ENCODE data around the gene DLEC1.
"Not testable (repeated sequence)": the region's sequence is repeated elsewhere in the genome, so short reads cannot be mapped to it uniquely, and the experiment has no call there.

DLEC1 gene

GRCh38 chr3:38127611-38128302 is 88.7 kb downstream of the DLEC1 start:
- DNase-seq: no peak

- no peak for DNase-seq
Observed at GRCh38 chr3:38128303-38128655, 89.3 kb downstream of the DLEC1 start.

- DNase-seq: no peak
Observed at GRCh38 chr3:38129058-38129457, 90.0 kb downstream of the DLEC1 start.

DNA sequence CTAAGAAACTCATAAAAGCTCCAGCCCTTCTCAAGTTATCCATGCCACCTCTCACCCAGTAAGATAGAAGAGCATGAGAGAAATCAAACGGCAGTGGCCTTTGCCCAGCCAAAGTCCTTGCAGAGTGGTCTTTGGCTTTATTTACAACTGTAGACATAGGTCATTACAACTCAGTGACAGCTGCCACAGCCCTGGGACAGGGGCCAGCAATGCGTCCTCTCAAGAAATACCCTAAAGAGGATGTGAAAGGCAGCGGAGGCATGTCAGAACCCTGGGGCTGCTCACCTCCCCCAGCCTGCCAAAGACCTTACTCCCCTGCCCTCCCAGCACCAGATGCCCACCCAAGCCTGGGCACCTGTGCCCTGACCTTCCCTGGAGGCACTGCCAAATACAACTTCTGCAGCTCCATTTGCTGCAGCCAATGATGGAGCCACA is 91.6 kb downstream of the DLEC1 start:
- no peak for DNase-seq

GRCh38 chr3:38131621-38132369 is 92.8 kb downstream of the DLEC1 start:
- DNase-seq: peak; percentile 78

GRCh38 chr3:38133209-38133556 is 94.2 kb downstream of the DLEC1 start:
- no peak for DNase-seq

DNA sequence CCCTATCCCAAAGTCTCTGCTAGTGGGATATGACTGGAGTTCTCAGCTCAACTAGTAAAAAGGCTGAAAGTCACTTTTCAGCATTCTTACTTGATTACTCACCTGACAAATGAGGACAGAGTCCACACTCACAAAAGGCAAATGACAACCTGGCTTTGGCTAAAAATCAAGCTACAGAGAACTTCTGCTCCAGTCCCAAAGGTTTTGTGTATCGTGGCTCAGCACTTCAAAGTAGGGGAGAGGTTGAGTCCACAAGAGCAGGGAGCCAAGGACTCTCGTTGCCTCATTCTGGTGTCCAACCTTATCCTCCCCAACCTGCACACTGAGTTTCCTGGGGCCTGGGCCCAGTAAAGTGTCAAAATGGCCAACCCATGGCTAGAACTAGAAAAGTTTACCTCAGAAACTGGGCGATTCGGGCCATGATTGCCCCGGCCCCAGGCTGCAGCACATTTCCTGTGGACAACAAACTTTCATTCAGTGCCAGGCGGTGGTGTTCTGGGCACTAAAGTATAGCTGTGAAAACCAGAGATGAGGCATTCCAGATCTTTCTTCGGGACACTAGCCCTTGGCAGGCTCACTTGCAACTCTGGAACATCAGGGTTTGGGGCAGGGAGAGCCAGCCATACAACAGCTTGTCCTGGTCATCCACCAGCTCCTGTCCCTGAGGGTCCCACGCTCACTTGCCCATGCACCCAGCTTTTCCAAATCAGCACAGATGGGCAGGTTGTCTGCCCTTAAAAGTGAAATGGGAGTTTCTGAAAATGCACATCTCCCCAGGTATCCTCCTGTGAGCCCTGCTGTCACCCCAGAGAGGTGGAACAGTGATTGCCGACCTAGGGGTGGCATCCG is 94.8 kb downstream of the DLEC1 start:
- DNase-seq: no peak

DNA sequence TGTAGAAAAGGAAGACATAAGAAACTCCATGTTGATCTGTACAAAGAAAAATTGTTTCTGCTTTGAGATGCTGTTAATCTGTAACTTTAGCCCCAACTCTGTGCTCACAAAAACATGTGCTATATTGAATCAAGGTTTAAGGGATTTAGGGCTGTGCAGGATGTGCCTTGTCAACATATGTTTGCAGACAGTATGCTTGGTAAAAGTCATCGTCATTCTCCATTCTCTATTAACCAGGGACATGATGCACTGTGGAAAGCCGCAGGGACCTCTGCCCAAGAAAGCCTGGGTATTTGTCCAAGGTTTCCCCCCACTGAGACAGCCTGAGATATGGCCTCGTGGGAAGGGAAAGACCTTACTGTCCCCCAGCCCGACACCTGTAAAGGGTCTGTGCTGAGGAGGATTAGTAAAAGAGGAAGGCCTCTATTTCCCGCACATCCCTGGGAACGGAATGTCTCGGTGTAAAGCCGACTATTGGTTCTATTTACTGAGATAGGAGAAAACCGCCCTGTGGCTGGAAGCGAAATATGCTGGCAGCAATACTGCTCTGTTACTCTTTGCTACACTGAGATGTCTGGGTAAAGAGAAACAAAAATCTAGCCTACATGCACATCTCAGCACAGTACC is 95.6 kb downstream of the DLEC1 start:
- DNase-seq: not testable (repeated sequence)

GRCh38 chr3:38135621-38136277 is 96.7 kb downstream of the DLEC1 start:
- DNase-seq: peak; percentile 55

DNA sequence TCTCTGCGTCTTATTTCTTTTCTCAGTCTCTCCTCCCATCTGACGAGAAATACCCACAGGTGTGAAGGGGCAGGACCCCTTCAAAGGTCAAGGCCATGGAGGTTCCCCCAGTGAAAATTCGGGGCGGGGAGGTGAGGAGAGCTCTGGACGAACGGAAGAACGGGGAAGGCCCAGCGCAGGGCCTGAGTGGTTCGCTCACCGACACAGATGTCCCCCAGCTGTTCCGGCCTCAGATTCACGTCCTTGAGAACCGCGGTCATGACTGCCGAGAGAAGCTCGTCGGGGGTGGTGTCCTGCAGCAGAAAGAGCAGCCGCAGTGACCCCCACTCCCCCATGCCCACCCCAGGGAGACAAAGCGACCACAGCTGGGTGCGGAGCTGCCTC is 97.4 kb downstream of the DLEC1 start:
- DNase-seq: peak; percentile 46

DNA sequence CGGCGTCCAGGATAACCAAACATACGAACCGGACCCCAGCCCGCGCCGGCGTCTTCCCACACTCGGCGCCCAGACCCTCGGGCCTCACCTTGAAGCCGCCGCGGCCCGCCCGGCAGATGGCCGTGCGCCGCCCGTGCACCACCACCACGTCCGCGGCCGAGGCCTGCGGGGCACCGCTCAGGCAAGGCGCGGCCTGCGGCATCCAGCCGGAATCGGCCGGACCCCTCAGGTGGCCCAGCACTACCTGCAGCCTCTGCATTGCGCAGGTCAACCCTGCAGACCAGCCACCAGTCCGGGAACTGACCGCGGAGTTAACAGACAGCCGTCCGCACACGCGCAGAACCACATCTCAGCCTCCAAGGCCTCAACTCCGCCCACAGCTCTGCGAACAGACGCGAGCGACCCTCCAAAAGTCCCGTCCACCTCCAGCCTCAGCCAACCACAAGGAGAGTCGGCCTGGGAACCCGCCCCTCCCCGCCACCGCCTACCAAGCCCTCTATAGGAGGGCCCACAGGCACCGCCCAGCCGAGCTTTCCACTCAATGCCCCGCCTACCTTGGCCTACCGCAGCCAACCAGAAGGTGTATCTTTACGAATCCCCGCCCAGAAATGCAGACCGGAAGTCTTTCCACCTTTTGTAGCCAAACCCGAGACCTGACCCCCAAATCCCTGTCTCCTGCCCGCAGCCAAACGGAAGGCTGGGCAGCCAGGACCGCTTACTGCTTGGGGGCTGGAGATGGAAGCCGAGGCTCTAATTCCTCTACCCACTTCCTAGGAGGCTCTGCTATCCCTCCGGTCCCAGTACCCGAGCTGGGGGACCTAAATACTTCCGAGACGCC is 98.0 kb downstream of the DLEC1 start, which contains the start of gene ACAA1:
Gene ACAA1 (minus strand): TSS at position 351 of the 838 bp plus-strand sequence. CDS start 92 bp downstream, at position 259.
- DNase-seq: peak; percentile 100

- peak; percentile 48 for DNase-seq
Observed at GRCh38 chr3:38137615-38138348, 98.8 kb downstream of the DLEC1 start.

DNA sequence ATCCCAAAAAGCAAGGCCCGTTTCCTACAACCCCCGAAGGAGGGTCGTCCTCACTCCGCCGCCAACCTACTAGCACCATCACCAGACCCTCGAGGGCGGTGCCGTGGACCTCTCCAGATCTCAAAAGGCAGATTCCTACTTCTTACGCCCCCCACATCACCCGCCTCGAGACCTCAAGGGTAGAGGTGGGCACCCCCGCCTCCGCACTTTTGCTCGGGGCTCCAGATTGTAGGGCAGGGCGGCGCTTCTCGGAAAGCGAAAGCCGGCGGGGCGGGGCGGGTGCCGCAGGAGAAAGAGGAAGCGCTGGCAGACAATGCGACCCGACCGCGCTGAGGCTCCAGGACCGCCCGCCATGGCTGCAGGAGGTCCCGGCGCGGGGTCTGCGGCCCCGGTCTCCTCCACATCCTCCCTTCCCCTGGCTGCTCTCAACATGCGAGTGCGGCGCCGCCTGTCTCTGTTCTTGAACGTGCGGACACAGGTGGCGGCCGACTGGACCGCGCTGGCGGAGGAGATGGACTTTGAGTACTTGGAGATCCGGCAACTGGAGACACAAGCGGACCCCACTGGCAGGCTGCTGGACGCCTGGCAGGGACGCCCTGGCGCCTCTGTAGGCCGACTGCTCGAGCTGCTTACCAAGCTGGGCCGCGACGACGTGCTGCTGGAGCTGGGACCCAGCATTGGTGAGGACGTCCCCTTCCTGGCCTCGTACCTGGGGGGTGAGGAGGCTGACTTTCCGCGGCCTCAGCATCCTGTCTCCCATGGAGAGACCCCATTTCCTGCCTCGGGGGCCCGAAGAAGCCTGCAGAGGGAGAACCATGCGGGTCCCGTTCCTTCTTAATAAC is 99.6 kb downstream of the DLEC1 start, which contains the start of gene MYD88:
Gene MYD88 (plus strand): TSS at position 313 of the 842 bp plus-strand sequence. CDS start 40 bp downstream, at position 353.
- peak; percentile 92 for DNase-seq

- DNase-seq: peak; percentile 43
Observed at GRCh38 chr3:38139191-38139590, 100.2 kb downstream of the DLEC1 start.

GRCh38 chr3:38139652-38140051 is 100.6 kb downstream of the DLEC1 start:
- no peak for DNase-seq

DNA sequence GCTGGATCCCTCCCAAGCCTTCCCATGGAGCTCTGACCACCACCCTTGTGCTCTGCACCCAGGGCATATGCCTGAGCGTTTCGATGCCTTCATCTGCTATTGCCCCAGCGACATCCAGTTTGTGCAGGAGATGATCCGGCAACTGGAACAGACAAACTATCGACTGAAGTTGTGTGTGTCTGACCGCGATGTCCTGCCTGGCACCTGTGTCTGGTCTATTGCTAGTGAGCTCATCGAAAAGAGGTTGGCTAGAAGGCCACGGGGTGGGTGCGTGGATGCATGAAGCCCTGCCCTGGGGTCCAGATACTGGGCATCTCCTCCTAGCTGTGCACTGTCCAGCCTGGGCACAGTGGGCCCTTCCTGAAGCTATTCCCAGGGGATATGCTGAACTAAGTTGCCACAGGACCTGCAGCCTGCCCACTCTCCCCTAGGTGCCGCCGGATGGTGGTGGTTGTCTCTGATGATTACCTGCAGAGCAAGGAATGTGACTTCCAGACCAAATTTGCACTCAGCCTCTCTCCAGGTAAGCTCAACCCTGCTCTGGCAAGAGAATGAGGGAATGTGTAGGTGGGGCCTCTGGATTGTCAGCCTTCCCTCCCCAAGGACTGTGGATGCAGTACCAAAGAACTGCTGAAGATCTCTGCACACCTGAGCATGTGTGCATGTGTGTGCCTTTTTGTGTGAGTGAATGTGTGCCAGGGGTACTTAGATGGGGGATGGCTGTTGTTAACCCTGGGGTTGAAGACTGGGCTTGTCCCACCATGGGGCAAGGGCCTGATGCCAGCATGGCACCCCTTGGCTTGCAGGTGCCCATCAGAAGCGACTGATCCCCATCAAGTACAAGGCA is 101.5 kb downstream of the DLEC1 start:
- no peak for DNase-seq

GRCh38 chr3:38141173-38141951 is 102.4 kb downstream of the DLEC1 start:
- DNase-seq: no peak

DNA sequence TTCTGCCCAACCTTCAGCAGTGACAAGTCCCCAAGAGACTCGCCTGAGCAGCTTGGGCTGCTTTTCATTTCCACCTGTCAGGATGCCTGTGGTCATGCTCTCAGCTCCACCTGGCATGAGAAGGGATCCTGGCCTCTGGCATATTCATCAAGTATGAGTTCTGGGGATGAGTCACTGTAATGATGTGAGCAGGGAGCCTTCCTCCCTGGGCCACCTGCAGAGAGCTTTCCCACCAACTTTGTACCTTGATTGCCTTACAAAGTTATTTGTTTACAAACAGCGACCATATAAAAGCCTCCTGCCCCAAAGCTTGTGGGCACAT is 102.9 kb downstream of the DLEC1 start:
- no peak for DNase-seq
